Calu3 (cell line): ENCODE data around the gene NQO2. TPM values are rescaled to one million over a fixed set of nuclear protein-coding genes. Genes with fewer than 3 reads are reported as not detected.
"Not testable (repeated sequence)": the region's sequence is repeated elsewhere in the genome, so short reads cannot be mapped to it uniquely, and the experiment has no call there.

Experiments
- BruUV-seq: library from RNA; stranded (reverse); fragments of 400-500 nt; replicated peaks from 2 replicates; lab custom pipeline; 2021; lab: Mats Ljungman, UMichigan
- CTCF ChIA-PET: fragments of 300-600 bp; sonication (Branson Sonifier 250); formaldehyde crosslinking; loops from one replicate; lab custom pipeline; 2022; ENCODE audit warnings: antibody characterized with exemption; lab: Charles Lee
- DNase-seq: peaks from one replicate; pipeline ENCODE4 v3.0.0; 2022
- H3K27ac Mint-ChIP-seq: one replicate; pipeline ENCODE4 v1.8.0; 2022; ENCODE audit warnings: mixed read lengths; ENCODE audit not compliant: unreplicated experiment
- H3K27me3 Mint-ChIP-seq: one replicate; pipeline ENCODE4 v1.8.0; 2022; ENCODE audit warnings: mixed read lengths; ENCODE audit not compliant: unreplicated experiment
- H3K36me3 Mint-ChIP-seq: one replicate; pipeline ENCODE4 v1.8.0; 2022; ENCODE audit warnings: mild to moderate bottlenecking, moderate library complexity, mixed read lengths; ENCODE audit not compliant: insufficient read depth, unreplicated experiment
- H3K4me1 Mint-ChIP-seq: one replicate; pipeline ENCODE4 v1.8.0; 2022; ENCODE audit warnings: mild to moderate bottlenecking, low read depth, mixed read lengths; ENCODE audit not compliant: unreplicated experiment
- H3K4me3 Mint-ChIP-seq: one replicate; pipeline ENCODE4 v1.8.0; 2022; ENCODE audit warnings: mild to moderate bottlenecking, low read depth, moderate library complexity, mixed read lengths; ENCODE audit not compliant: unreplicated experiment
- H3K9me3 Mint-ChIP-seq: one replicate; pipeline ENCODE4 v1.8.0; 2022; ENCODE audit warnings: low read depth, mixed read lengths; ENCODE audit not compliant: unreplicated experiment
- intact Hi-C: fragments of 100-400 bp; cut with micrococcal nuclease; formaldehyde crosslinking; loops from one replicate; pipeline ENCODE4 v1.10.0; 2022; ENCODE audit not compliant: unreplicated experiment
- total RNA-seq: library from RNA; stranded (reverse); gene quantifications from 2 replicates; pipeline ENCODE4 v1.2.3, GENCODE V29; 2022
- TF ChIP-seq, protein P1 (sequence below): fragments of 200-600 bp; IDR thresholded peaks from one replicate; pipeline ENCODE4 v1.8.0; 2022; ENCODE audit warnings: antibody characterized with exemption; ENCODE audit not compliant: unreplicated experiment

Gene NQO2
- total RNA-seq, 1 experiment from 2014 or later: 12.0 TPM

DNA sequence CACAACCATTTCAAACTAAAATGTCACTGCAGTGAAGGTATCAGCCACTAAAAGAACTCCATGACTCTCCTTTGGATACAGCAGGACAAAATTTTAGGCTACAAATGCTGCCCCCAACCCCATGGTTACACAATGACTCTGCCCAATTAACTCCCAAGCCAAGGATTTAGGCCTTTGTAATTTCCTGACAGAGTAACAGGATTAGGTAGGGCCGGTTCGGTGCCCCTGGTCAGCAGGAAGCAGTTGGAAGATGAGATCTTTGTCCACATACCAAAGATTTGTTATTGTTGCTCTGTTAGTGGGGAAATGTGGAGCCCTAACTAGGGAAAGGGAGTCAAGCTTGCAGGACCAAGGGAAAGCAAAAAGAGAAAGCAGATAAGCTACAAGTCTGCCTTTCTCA is 41.9 kb downstream of the NQO2 start:
- CTCF ChIA-PET: no interaction called here
- no peak overlapping the region for H3K4me3 Mint-ChIP-seq
- intact Hi-C loops: no loop called here
- peaks cover 14% of the 10 kb centered on the region for H3K27me3 Mint-ChIP-seq
- H3K36me3 Mint-ChIP-seq: peaks cover 4% of the 10 kb centered on the region
- no peak overlapping the region for H3K27ac Mint-ChIP-seq
- TF ChIP-seq, protein P1, sequence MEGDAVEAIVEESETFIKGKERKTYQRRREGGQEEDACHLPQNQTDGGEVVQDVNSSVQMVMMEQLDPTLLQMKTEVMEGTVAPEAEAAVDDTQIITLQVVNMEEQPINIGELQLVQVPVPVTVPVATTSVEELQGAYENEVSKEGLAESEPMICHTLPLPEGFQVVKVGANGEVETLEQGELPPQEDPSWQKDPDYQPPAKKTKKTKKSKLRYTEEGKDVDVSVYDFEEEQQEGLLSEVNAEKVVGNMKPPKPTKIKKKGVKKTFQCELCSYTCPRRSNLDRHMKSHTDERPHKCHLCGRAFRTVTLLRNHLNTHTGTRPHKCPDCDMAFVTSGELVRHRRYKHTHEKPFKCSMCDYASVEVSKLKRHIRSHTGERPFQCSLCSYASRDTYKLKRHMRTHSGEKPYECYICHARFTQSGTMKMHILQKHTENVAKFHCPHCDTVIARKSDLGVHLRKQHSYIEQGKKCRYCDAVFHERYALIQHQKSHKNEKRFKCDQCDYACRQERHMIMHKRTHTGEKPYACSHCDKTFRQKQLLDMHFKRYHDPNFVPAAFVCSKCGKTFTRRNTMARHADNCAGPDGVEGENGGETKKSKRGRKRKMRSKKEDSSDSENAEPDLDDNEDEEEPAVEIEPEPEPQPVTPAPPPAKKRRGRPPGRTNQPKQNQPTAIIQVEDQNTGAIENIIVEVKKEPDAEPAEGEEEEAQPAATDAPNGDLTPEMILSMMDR: no peak
- no peak for DNase-seq
- no peaks in the 10 kb centered on the region for H3K9me3 Mint-ChIP-seq
- no TSS peak for BruUV-seq
- no peaks in the 10 kb centered on the region for H3K4me1 Mint-ChIP-seq

DNA sequence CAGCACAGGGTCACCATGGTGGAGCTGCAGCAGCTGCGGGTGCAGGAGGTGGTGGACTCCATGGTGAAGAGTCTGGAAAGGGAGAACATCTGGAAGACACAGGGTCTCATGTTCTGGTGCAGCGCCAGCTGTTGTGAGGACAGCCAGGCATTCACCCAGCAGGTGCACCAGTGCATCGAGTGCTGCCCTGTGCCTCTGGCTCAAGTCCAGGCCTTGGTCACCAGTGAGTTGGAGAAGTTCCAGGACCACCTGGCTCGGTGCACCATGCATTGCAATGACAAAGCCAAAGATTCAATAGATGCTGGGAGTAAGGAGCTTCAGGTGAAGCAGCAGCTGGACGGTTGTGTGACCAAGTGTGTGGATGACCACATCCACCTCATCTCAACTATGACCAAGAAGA is 45.7 kb downstream of the NQO2 start:
- no TSS peak for BruUV-seq
- intact Hi-C loops: no loop called here
- no peaks in the 10 kb centered on the region for H3K4me1 Mint-ChIP-seq
- CTCF ChIA-PET: no interaction called here
- no peaks in the 10 kb centered on the region for H3K9me3 Mint-ChIP-seq
- H3K4me3 Mint-ChIP-seq: no peak overlapping the region
- H3K27me3 Mint-ChIP-seq: peaks cover 20% of the 10 kb centered on the region
- peaks cover 4% of the 10 kb centered on the region for H3K36me3 Mint-ChIP-seq
- no peak for DNase-seq
- H3K27ac Mint-ChIP-seq: no peak overlapping the region
- TF ChIP-seq, protein P1: no peak

DNA sequence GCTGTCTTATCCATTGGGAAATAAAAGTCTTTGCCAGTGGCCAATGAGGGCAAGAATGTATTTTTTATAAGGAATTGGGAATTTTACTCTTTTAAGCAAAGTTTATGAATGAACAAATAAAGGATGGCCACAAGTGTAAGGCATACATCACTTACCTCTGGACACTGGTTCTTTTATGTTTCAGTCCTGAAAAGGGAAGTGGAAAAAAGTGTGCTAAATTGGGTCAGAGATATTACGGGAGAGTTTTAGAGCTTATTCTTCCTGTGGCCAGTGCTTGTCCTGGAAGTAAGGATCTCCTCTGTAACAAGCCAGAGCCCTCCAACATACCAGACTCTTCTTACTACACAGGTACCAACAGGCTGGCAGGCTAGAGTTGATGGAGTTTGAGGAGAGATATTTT is 46.1 kb downstream of the NQO2 start:
- H3K36me3 Mint-ChIP-seq: peaks cover 4% of the 10 kb centered on the region
- H3K4me1 Mint-ChIP-seq: no peaks in the 10 kb centered on the region
- TF ChIP-seq, protein P1: no peak
- CTCF ChIA-PET: no interaction called here
- BruUV-seq: no TSS peak
- no peaks in the 10 kb centered on the region for H3K9me3 Mint-ChIP-seq
- H3K27ac Mint-ChIP-seq: no peak overlapping the region
- no peak for DNase-seq
- H3K27me3 Mint-ChIP-seq: peaks cover 20% of the 10 kb centered on the region
- no peak overlapping the region for H3K4me3 Mint-ChIP-seq
- intact Hi-C loops: no loop called here

DNA sequence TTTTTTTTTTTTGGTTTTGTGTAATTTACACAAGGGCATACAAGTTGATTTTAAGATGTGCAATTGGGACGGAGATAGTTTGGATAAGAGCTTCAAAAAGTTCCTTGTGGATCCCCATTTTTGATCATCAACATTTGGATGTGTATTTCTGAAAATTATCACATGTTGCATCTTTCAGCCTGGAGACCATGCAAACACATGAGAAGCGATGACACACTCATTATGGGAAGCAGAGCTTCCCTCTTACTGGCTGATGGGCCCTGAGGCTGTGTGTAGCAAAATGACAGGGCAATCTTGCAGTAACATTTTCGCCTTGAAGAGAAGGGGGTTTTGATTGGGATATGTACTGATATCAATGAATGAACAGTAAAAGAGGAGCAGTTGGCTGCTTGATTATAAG is 46.6 kb downstream of the NQO2 start:
- H3K4me1 Mint-ChIP-seq: no peaks in the 10 kb centered on the region
- BruUV-seq: no TSS peak
- TF ChIP-seq, protein P1: no peak
- peaks cover 20% of the 10 kb centered on the region for H3K27me3 Mint-ChIP-seq
- peaks cover 4% of the 10 kb centered on the region for H3K36me3 Mint-ChIP-seq
- no peak for DNase-seq
- intact Hi-C loops: no loop called here
- CTCF ChIA-PET: no interaction called here
- H3K9me3 Mint-ChIP-seq: no peaks in the 10 kb centered on the region
- H3K27ac Mint-ChIP-seq: no peak overlapping the region
- no peak overlapping the region for H3K4me3 Mint-ChIP-seq

DNA sequence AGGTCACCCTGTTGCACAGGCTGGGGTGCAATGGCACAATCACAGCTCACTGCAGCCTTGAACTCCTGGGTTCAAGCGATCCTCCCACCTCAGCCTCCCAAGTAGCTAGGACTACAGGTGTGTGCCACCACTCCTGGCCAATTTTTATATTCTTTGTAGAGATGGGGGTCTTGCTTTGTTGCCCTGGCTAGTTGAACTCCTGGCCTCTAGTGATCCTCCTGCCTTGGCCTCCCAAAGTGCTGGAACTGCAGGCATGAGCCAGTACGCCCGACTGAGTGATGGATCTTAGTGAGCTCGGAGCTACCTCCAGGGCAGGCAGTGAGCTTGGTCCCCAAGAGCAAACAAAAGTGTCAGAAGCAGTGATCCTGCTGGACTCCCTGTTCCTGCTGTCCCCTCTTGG is 48.3 kb downstream of the NQO2 start:
- H3K36me3 Mint-ChIP-seq, H3K4me1 Mint-ChIP-seq, H3K9me3 Mint-ChIP-seq, BruUV-seq, intact Hi-C loops, CTCF ChIA-PET, H3K4me3 Mint-ChIP-seq, H3K27ac Mint-ChIP-seq, DNase-seq: not testable (repeated sequence)
- H3K27me3 Mint-ChIP-seq: peaks cover 20% of the 10 kb centered on the region
